IPS-20b (cell line): ENCODE measurements around the gene HSD11B1L.
A peak's percentile ranks its signal among the peaks of the same experiment; 100 is the strongest.
"Not testable (repeated sequence)": the region's sequence is repeated elsewhere in the genome, so short reads cannot be mapped to it uniquely, and the experiment has no call there.

ENCODE experiments used
- H3K27ac ChIP-seq: one replicate; pipeline ENCODE4 v1.5.1; 2013; ENCODE audit warnings: low read length
- H3K27me3 ChIP-seq: 2 replicates; pipeline ENCODE4 v1.6.1; 2013; ENCODE audit warnings: mild to moderate bottlenecking, low read length, inconsistent platforms; ENCODE audit not compliant: insufficient read depth
- H3K36me3 ChIP-seq: 2 replicates; pipeline ENCODE4 v1.6.1; 2013; ENCODE audit warnings: low read depth, mild to moderate bottlenecking, inconsistent platforms, low read length, moderate library complexity; ENCODE audit not compliant: insufficient read depth
- H3K4me1 ChIP-seq: 2 replicates; pipeline ENCODE4 v1.6.1; 2013; ENCODE audit warnings: mild to moderate bottlenecking, control low read depth, inconsistent platforms, low read length, moderate library complexity; ENCODE audit not compliant: insufficient read depth
- H3K4me3 ChIP-seq: 2 replicates; pipeline ENCODE4 v1.5.1; 2013; ENCODE audit warnings: mild to moderate bottlenecking, low read length, inconsistent platforms
- H3K9ac ChIP-seq: 2 replicates; pipeline ENCODE4 v1.6.1; 2013; ENCODE audit warnings: low read depth, mild to moderate bottlenecking, inconsistent platforms, low read length, moderate library complexity
- H3K9me3 ChIP-seq: 2 replicates; pipeline ENCODE4 v1.6.1; 2013; ENCODE audit warnings: mild to moderate bottlenecking, low read depth, low read length, inconsistent platforms; ENCODE audit not compliant: insufficient read depth

HSD11B1L gene

DNA sequence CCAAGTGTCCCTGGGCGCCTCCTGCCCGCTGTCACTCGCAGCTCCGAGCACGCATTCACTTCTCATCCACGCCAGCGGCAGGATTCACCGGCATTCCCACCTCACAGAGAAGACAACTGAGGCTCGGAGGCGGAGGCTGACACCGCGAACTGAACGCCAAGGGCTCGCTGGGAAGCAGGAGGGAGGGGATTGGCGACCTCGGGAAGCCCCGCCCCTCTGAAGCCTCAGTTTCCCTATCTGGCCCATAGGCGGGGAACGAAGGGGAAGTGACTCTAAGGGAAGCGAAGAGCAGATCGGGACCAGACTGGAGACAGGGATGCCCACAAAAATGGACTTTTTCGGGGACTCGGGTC, 767 bp upstream of the HSD11B1L start:
- H3K4me1 ChIP-seq, result no peaks in the 10 kb centered on the region
- H3K36me3 ChIP-seq, result no peaks in the 10 kb centered on the region
- no peaks in the 10 kb centered on the region for H3K27me3 ChIP-seq
- peak overlapping the region; percentile 85 for H3K9ac ChIP-seq
- H3K4me3 ChIP-seq, result peak overlapping the region; percentile 94
- H3K9me3 ChIP-seq, result no peaks in the 10 kb centered on the region
- peak overlapping the region; percentile 93 for H3K27ac ChIP-seq

GRCh38 chr19:5681391-5682106, 722 bp downstream of the HSD11B1L start:
- H3K27me3 ChIP-seq, result no peaks in the 10 kb centered on the region
- no peaks in the 10 kb centered on the region; the same call in 1 of the 2 replicates for H3K4me1 ChIP-seq
- H3K36me3 ChIP-seq, result no peaks in the 10 kb centered on the region
- H3K27ac ChIP-seq, result no peak overlapping the region
- no peaks in the 10 kb centered on the region for H3K9me3 ChIP-seq
- H3K9ac ChIP-seq, result peak overlapping the region; percentile 62; the same call in 1 of the 2 replicates
- peak overlapping the region; percentile 94 for H3K4me3 ChIP-seq

DNA sequence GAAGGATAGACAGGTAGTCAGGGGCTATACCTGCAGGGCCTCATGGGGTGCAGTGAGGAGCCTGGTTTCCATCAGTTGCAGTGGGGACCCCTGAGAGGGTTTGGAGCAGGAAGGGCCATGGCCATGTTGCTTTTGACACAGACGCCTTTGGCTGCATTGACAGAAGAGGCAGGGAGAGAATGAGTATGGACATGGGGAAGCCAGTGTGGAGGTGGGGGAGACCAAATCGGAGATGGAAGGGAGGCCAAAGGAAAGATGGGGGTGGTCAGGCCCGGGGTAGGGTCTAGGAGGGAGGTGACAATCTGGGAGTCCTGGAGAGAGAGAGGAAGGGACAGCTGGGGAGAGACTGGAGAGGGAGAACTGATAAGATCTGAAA, 1.3 kb downstream of the HSD11B1L start:
- Histone ChIP-seq H3K36me3 (no peaks in the 10 kb centered on the region), H3K27ac (no peak overlapping the region), H3K9me3 (no peaks in the 10 kb centered on the region), H3K4me3 (no peak overlapping the region), H3K27me3 (no peaks in the 10 kb centered on the region), H3K4me1 (no peaks in the 10 kb centered on the region; the same call in 1 of the 2 replicates), H3K9ac (no peak overlapping the region)

GRCh38 chr19:5683177-5683886, 2.5 kb downstream of the HSD11B1L start:
- Histone ChIP-seq H3K4me3 (no peak overlapping the region), H3K4me1 (no peaks in the 10 kb centered on the region; the same call in 1 of the 2 replicates), H3K27ac (no peak overlapping the region), H3K9ac (no peak overlapping the region), H3K9me3 (no peaks in the 10 kb centered on the region), H3K36me3 (no peaks in the 10 kb centered on the region), H3K27me3 (no peaks in the 10 kb centered on the region)

DNA sequence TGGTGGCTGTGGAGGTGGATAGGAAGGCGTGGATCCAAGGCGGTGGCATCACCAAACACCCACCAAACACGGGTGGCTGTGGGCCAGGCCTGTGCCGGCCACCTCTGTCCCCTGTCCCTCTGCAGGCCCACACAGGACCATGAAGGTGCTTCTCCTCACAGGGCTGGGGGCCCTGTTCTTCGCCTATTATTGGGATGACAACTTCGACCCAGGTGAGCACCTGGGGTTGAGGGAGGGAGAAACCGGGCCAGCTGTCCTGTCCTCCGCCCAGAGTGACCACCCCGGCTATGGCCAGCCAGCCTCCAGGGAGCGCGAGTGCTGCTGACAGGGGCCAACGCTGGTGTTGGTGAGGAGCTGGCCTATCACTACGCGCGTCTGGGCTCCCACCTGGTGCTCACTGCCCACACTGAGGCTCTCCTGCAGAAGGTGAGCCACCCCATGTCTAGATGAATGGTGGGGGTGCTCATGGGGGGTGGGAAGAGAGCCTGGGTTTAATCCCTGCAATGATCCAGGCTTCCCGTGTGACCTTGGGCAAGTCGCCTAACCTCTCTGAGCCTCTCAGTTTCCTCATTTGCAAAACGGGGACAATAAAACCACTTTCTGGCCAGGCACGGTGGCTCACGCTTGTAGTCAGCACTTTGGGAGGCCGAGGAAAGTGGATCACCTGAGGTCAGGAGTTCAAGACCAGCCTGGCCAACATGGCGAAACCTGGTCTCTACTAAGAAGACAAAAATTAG, 4.0 kb downstream of the HSD11B1L start:
- H3K36me3 ChIP-seq, result no peaks in the 10 kb centered on the region
- no peak overlapping the region for H3K4me3 ChIP-seq
- H3K4me1 ChIP-seq, result no peaks in the 10 kb centered on the region; the same call in 1 of the 2 replicates

GRCh38 chr19:5686326-5686646, 5.5 kb downstream of the HSD11B1L start:
- peaks cover 4% of the 10 kb centered on the region for H3K36me3 ChIP-seq
- no peak overlapping the region for H3K9ac ChIP-seq
- H3K27ac ChIP-seq, result no peak overlapping the region
- no peaks in the 10 kb centered on the region for H3K27me3 ChIP-seq
- H3K4me3 ChIP-seq, result peak overlapping the region; percentile 73; the same call in 1 of the 2 replicates
- H3K9me3 ChIP-seq, result no peaks in the 10 kb centered on the region
- H3K4me1 ChIP-seq, result no peaks in the 10 kb centered on the region; the same call in 1 of the 2 replicates

More for the DNA sequence above, 4.0 kb downstream of the HSD11B1L start:
- H3K27me3 ChIP-seq, result no peaks in the 10 kb centered on the region
- H3K9me3 ChIP-seq, result no peaks in the 10 kb centered on the region
- H3K27ac ChIP-seq, result no peak overlapping the region
- H3K9ac ChIP-seq, result no peak overlapping the region

GRCh38 chr19:5686647-5687359, 6.0 kb downstream of the HSD11B1L start:
- H3K36me3 ChIP-seq, result peaks cover 9% of the 10 kb centered on the region
- H3K9me3 ChIP-seq, result no peaks in the 10 kb centered on the region
- H3K4me3 ChIP-seq, result peak overlapping the region; percentile 73; the same call in 1 of the 2 replicates
- peak overlapping the region; percentile 48; the same call in 1 of the 2 replicates for H3K9ac ChIP-seq
- no peaks in the 10 kb centered on the region for H3K27me3 ChIP-seq
- H3K27ac ChIP-seq, result no peak overlapping the region
- H3K4me1 ChIP-seq, result no peaks in the 10 kb centered on the region; the same call in 1 of the 2 replicates

GRCh38 chr19:5687360-5688198, 6.8 kb downstream of the HSD11B1L start:
- Histone ChIP-seq H3K27me3 (no peaks in the 10 kb centered on the region), H3K27ac (no peak overlapping the region), H3K4me3 (no peak overlapping the region), H3K4me1 (no peaks in the 10 kb centered on the region; the same call in 1 of the 2 replicates), H3K9ac (no peak overlapping the region), H3K9me3 (no peaks in the 10 kb centered on the region), H3K36me3 (peaks cover 17% of the 10 kb centered on the region)

DNA sequence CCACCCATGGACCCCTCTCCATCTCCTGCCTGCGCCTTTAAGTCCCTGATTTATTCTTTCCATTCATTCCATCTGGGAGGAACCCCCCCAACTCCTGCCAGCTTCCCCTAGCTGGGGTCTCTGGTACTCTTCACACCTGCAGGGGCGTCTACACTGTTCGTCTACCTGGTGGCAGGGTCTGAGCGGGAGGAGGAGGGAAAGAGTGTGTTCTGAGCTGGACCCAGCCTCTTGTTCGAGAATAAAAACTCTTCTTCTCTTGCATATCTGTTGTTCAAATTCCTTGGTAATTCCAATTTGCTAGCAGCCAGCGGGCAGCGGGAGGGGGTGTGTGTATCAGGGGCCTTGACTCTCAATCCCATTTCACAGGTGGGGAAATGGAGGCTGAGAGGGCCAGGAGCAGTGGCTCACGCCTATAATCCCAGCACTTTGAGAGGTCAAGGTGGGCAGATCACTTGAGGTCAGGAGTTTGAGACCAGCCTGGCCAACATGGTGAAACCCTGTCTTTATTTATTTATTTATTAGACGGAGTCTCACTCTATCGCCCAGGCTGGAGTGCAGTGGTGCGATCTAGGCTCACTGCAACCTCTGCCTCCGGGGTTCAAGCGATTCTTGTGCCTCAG, 7.5 kb downstream of the HSD11B1L start:
- not testable (repeated sequence) for H3K4me1 ChIP-seq, H3K9me3 ChIP-seq, H3K27ac ChIP-seq, H3K4me3 ChIP-seq, H3K27me3 ChIP-seq, H3K9ac ChIP-seq
- peaks cover 25% of the 10 kb centered on the region for H3K36me3 ChIP-seq

DNA sequence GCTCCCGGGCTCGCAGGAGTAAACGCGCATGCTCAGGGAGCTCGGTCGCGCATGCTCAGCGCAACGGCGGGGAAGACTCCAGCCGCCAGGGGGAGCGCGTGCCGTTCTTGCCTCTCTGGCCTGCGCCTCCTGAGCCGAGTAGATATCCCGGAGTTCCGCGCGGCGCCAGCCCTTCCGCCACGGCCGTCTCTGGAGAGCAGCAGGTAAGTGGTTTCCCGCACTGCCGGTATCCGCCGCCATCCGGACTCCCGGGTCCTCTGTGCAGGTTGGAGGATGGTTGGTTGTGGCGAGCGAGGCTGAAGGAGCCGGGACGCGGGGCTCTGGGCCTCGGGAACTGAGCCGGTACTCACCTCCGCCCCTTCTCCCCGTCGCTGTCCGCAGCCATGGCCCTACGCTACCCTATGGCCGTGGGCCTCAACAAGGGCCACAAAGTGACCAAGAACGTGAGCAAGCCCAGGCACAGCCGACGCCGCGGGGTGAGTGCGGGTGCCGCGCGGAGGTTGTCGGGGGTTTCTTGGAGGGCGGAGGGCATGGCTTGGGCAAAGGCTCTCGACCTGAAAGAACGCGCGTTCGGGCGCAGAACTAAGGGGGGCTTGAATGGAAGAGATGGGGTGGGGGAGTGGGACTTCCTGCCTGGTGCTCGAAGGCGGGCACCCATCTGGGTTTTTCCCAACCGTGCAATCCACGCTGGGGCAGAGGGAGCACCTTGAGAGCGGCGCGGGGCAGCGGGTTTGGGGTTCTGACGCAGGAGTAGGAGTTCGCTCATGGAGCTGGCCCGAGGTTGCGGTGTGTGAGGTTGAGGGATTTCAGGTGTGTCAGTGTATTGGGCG, 9.5 kb downstream of the HSD11B1L start, which contains the start of gene RPL36:
Gene RPL36 (plus strand): TSS at position 171 of the 830 bp plus-strand sequence. CDS start 213 bp downstream, at position 384.
- Histone ChIP-seq H3K4me3 (peak within 1 kb of the TSS; percentile 98), H3K27ac (peak within 1 kb of the TSS; percentile 98), H3K9ac (peak within 1 kb of the TSS; percentile 100), H3K4me1 (no peaks in the 10 kb centered on the region; the same call in 1 of the 2 replicates), H3K36me3 (peaks cover 45% of the 10 kb centered on the region), H3K9me3 (no peaks in the 10 kb centered on the region), H3K27me3 (no peaks in the 10 kb centered on the region)
